Activated CD4-positive, alpha-beta T cell treated with anti-CD3 and anti-CD28 coated beads, Interleukin-2, Interleukin-4, amounts not matched to agents 100 ng/mL and 50 ng/mL, durations not matched to agents 16 hours and 8 hours (primary cell): ENCODE measurements around the gene BEST1.
A peak's percentile ranks its signal among the peaks of the same experiment; 100 is the strongest.
"Not testable (repeated sequence)": the region's sequence is repeated elsewhere in the genome, so short reads cannot be mapped to it uniquely, and the experiment has no call there.

Source experiments
- DNase-seq: peaks from one replicate; pipeline ENCODE4 v3.0.0-alpha.2; 2020; ENCODE audit warnings: low spot score

Gene BEST1

GRCh38 chr11:61978703-61979661, 28.8 kb downstream of the BEST1 start:
- DNase-seq = no peak

GRCh38 chr11:61980783-61981541, 30.8 kb downstream of the BEST1 start:
- DNase-seq = no peak

DNA sequence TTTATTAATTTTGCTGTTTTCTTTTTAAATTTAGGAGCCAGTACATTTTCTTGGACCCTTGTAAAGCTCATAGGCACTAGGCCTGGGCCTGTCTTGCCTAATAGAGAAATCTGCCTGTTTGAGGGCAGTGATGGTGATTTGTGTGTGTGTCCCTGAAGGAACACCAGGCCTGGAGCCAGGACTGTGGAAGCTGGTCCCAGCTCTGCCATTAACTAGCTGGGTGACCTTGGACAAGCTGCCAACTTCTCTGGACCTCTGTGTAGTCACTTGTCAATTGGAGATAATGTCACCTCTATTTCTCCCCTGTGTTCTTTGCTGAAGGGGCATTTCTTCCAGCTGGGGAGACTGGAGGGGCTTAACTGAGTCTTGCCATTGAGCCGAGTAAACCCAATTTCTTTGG, 33.3 kb downstream of the BEST1 start:
- DNase-seq = no peak

DNA sequence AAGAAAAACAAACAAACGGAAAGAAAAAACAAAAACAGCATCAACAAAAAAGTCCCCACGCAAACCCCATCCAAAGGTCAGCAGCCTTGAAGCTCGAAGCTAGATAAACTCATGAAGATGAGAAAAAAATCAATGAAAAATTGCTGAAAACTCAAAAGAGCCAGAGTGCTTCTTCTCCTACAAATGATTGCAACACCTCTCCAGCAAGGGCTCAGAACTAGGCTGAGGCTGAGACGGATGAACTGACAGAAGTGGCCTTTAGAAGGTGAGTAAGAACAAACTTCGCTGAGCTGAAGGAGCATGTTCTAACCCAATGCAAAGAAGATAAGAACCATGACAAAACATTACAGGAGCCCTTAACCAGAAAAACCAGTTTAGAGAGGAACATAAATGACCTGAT, 35.7 kb downstream of the BEST1 start:
- no peak for DNase-seq

DNA sequence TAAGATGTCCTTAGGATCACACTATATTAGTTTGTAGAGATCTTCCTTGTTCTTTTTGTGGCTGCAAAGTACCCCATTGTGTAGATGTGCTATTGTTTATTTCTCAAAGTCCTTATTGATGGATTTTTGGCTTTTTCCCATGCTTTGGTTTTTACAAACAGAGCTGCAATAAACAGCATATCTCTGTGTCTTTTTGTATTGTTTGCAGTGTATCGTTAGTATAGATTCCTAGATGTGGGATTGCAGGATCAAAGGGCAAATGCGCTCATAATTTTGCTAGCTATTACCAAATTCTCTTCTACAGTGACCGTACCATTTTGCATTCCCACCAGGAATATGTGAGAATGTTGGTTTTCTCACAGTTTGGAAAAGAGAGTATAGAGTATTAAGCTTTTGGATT, 44.8 kb downstream of the BEST1 start:
- no peak for DNase-seq

GRCh38 chr11:61996933-61997332, 46.8 kb downstream of the BEST1 start:
- no peak for DNase-seq

- DNase-seq = no peak
Measured at GRCh38 chr11:61999141-61999975, 49.2 kb downstream of the BEST1 start.

GRCh38 chr11:62000539-62001446, 50.6 kb downstream of the BEST1 start:
- no peak for DNase-seq

DNA sequence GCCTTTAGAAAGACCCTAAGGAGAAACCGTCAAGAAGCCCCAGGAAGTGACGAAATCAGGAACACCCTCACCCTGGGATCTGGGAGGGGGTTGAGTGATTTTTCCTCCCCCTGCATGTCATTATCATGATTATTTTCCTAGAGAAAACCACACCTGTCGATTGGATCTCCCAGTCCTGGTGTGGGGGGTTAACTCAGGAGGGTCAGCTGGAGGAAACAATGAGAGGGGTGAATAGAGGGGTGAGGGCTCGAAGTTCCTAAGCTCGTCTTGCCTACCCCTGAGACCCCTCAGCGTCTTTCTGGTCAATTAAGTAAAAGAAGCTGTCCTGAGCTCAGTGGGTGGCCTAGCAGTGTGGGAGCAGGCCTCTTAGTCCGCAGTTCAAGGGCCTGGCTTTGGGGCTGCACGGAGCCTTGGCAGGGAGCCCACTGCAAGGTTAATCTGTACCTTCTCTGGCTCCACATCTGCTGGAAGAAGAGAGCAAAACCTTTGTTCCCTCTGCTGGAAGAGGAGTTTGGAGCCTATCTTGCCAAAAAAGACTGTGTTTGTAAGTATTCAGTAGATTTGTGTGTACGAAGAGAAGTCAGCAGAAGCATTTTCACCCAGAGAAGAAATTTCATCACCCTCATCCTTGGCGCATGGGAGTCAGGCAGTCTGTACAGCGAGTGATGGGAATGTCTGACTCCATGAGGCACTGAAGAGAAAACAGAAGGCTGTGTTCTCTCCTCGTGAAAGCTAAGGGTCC, 51.5 kb downstream of the BEST1 start:
- DNase-seq = no peak

DNA sequence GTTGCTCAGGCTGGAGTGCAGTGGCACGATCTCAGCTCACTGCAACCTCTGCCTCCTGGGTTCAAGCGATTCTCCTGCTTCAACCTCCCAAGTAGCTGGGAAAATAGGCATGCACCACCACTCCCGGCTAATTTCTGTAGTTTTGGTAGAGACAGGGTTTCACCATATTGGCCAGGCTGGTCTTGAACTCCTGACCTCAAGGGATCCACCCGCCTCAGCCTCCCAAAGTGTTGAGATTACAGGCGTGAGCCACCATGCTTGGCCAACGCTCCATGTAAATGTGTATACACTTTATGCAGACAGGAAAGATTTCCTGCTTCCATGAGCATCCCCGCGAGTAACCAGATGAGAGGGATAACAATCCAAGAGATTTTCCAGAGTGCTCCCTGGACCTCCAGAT, 52.1 kb downstream of the BEST1 start:
- not testable (repeated sequence) for DNase-seq

DNA sequence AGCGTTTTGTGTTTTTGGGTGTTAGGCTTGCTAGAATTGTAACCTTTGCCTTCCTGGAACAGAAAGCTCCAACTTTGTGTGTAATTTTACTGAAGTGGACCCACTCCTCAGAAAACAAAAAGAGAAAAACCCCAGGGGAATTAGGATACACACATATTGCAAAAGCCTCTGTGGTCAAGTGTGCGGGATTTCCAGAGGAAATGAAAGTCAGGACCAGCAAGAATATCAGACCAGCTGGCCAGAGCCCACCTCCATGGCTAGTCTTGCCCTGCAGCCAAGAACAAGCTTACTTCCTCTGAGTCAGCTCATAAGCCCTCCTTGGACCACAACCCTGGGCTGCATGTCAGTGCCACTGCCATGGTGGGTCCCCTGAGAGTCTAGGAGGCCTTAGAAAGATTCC, 54.3 kb downstream of the BEST1 start:
- DNase-seq = no peak

DNA sequence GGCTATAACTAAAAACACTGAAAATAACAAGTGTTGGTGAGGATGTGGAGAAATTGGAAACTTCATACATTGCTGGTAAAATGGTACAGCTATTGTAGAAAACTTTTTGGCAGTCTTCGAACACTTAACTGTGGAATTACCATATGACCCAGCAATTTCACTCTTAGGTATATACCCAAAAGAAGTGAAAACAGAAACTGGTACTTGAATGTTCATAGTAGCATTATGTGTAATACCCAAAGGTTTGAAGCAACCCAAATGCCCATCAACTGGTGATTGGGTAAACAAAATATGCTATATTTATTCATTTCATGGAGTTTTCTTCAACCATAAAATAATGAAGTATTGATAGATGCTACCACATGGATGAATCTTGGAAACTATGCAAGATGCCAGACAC, 58.0 kb downstream of the BEST1 start:
- peak; percentile 33 for DNase-seq

DNA sequence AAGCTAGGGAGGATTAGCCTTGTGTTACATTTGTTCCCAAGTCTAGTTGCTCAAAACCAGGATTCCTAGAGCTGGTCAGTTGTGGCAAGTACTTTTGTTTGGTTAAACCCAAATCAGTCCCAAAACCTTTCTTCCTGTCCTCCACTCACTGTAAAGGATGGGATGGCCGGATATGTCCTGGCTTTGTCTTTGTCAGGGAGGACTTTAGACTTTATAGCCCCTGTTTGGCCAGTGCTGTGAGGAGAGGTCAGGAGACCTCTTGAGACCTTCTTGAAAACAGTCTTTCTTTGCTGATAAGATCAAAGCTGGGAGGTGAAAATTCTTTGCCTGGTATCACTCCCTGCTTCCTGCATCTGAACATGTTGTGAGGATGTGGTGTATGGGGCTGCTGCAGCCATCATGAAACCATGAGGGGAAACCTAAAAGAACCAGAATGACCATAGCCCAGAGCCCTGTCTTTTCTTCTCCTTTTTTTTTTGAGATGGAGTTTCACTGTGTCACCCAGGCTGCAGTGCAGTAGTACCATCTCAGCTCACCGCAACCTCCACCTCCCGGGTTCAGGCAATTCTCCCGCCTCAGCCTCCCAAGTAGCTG, 60.9 kb downstream of the BEST1 start:
- DNase-seq = no peak

DNA sequence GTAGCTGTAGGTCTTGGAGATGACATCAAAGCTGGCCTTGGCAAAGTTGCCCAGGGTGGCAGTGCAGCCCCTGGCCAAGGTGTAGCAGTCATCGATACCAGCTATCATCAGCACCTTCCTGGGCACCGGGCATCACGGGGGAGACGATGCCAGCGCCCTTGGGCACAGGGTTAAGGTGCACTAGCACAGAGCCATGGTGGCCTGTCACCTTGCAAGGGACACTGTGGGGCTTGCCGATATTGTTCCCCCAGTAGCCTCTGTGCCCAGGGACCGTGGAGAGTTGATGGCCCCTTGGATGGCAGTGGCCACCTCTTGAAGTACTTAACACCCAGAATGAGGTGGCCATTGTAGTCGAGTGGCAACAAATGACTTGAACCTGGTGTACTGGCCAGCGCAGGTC, 61.7 kb downstream of the BEST1 start:
- DNase-seq = no peak

DNA sequence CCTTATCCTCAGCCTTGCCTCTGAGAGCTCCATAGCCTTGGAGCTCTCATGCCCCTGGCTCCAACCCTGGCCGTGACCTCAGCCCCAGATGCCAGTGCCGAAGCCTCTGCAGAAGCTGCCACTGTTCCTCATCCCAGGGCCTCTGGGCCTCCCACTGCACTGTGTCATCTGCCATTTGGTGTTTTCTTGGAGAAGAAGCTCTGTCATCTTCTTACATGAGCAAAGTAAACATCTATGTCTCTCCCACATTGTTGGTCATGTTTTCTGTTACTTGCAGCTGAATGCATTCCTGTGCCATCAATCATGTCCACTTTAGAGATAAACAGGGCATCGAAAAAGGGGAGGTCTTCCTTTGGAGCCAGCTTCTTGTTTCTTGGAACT, 62.3 kb downstream of the BEST1 start:
- DNase-seq = no peak

DNA sequence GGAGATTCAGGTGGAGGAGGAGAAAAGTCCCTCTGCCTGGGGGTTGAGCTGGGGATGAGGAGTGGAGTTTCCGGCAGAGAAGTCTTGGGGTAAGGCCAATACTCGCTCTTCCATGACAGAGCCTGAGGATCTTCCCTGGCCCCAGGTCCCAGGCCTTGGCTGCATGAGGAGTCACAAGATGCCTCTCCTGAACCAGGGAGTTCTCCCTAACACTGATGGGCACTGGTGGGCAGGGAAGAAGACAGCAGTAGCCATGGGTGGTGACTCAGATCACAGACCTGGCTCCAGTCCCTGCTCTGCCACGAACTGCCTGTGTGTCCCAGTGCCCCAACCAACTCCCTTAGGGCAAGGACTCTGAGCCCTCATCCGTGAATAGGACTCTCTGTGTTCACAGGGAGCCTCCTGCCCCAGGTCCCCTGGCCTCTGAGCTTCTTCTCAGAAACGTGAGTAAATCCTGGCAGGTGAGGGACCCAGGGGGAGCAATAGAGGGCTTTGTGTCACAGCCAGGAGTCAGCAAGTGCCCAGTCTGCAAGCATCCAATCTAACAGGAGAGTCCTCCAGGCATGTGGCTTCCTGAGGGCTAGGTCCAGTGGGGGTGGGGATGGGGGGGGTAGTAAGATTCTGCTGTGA, 62.8 kb downstream of the BEST1 start:
- DNase-seq = no peak
